IMR-90 (cell line): ENCODE results near the gene PTPN13. TPM values are rescaled to one million over a fixed set of nuclear protein-coding genes. Genes with fewer than 3 reads are reported as not detected.

ENCODE experiments used
- ATAC-seq: fragments of 200-7000 bp; cut with Tn5 transposase; 2 replicates; pipeline ENCODE4 v1.9.1; 2020; ENCODE audit warnings: low read depth, mild to moderate bottlenecking, moderate library complexity
- BruUV-seq: library from RNA; stranded (reverse); fragments of 400-500 nt; replicated peaks from 2 replicates; lab custom pipeline; 2021; lab: Mats Ljungman, UMichigan
- CTCF ChIA-PET: fragments of 300-600 bp; formaldehyde crosslinking; extraction: SDS; loops from one replicate; lab custom pipeline; 2021; ENCODE audit warnings: antibody characterized with exemption; lab: Yijun Ruan, JAX
- POLR2A ChIA-PET: fragments of 300-600 bp; sonication (Branson Sonifier 250); formaldehyde crosslinking; loops from one replicate; lab custom pipeline; 2022; ENCODE audit warnings: antibody characterized with exemption; ENCODE audit not compliant: unreplicated experiment; lab: Charles Lee
- DNase-seq: peaks from one replicate; pipeline ENCODE4 v3.0.0; 2013
- H2AFZ ChIP-seq: replicated peaks from 2 replicates; pipeline ENCODE3; 2013; ENCODE audit warnings: low read length, mild to moderate bottlenecking; ENCODE audit not compliant: poor library complexity
- H2AK5ac ChIP-seq: 2 replicates; pipeline ENCODE4 v1.6.1; 2013; ENCODE audit warnings: low read depth, low read length, inconsistent platforms
- H2AK9ac ChIP-seq: replicated peaks from 2 replicates; pipeline ENCODE3; 2013; ENCODE audit warnings: mild to moderate bottlenecking, low read depth, low read length, moderate library complexity; ENCODE audit not compliant: poor library complexity
- H2BK120ac ChIP-seq: 2 replicates; pipeline ENCODE4 v1.6.1; 2013; ENCODE audit warnings: low read depth, low read length, inconsistent platforms
- H2BK15ac ChIP-seq: 3 replicates; pipeline ENCODE4 v1.6.1; 2013; ENCODE audit warnings: low read depth, low read length, inconsistent platforms
- H2BK20ac ChIP-seq: 2 replicates; pipeline ENCODE4 v1.6.1; 2013; ENCODE audit warnings: low read depth, mild to moderate bottlenecking, inconsistent platforms, low read length, moderate library complexity
- H2BK5ac ChIP-seq: 2 replicates; pipeline ENCODE4 v1.6.1; 2013; ENCODE audit warnings: mild to moderate bottlenecking, low read depth, low read length, inconsistent platforms; ENCODE audit not compliant: poor library complexity, severe bottlenecking
- H3K14ac ChIP-seq: replicated peaks from 2 replicates; pipeline ENCODE4 v1.6.1; 2013; ENCODE audit warnings: low read depth, low read length, inconsistent platforms
- H3K18ac ChIP-seq: 2 replicates; pipeline ENCODE4 v1.6.1; 2013; ENCODE audit warnings: low read depth, low read length, control low read depth
- H3K23ac ChIP-seq: 2 replicates; pipeline ENCODE4 v1.6.1; 2013; ENCODE audit warnings: low read depth, low read length, inconsistent platforms
- H3K27ac ChIP-seq: 2 replicates; pipeline ENCODE4 v1.5.1; 2013; ENCODE audit warnings: mild to moderate bottlenecking, control low read depth, low read length; ENCODE audit not compliant: insufficient read depth
- H3K27me3 ChIP-seq: 2 replicates; pipeline ENCODE4 v1.6.1; 2013; ENCODE audit warnings: low read length; ENCODE audit not compliant: control insufficient read depth, insufficient read depth
- H3K36me3 ChIP-seq: 2 replicates; pipeline ENCODE4 v1.6.1; 2013; ENCODE audit warnings: low read length, mixed read lengths; ENCODE audit not compliant: control insufficient read depth, insufficient read depth
- H3K4ac ChIP-seq: 2 replicates; pipeline ENCODE4 v1.6.1; 2013; ENCODE audit warnings: low read depth, low read length, inconsistent platforms
- H3K4me1 ChIP-seq: 2 replicates; pipeline ENCODE4 v1.6.1; 2013; ENCODE audit warnings: low read length, mixed read lengths; ENCODE audit not compliant: control insufficient read depth, insufficient read depth
- H3K4me2 ChIP-seq: 2 replicates; pipeline ENCODE4 v1.6.1; 2013; ENCODE audit warnings: low read depth, mild to moderate bottlenecking, control low read depth, low read length, moderate library complexity
- H3K4me3 ChIP-seq: 2 replicates; pipeline ENCODE4 v1.5.1; 2013; ENCODE audit warnings: low read depth, mild to moderate bottlenecking, control low read depth, low read length, moderate library complexity; ENCODE audit not compliant: insufficient read depth
- H3K56ac ChIP-seq: 2 replicates; pipeline ENCODE4 v1.6.1; 2013; ENCODE audit warnings: low read length, inconsistent platforms; ENCODE audit not compliant: insufficient read depth; ENCODE audit errors: extremely low read depth
- H3K79me1 ChIP-seq, 2 experiments: 2 replicates each; pipeline ENCODE4 v1.6.1; 2013; ENCODE audit warnings: low read length in 2 of 2, inconsistent platforms in 1 of 2, low read depth in 1 of 2
- H3K9ac ChIP-seq: 2 replicates; pipeline ENCODE4 v1.6.1; 2013; ENCODE audit warnings: low read depth, low read length, control low read depth
- H3K9me1 ChIP-seq: 2 replicates; pipeline ENCODE4 v1.6.1; 2013; ENCODE audit warnings: low read length, inconsistent platforms; ENCODE audit not compliant: insufficient read depth
- H3K9me3 ChIP-seq: 2 replicates; pipeline ENCODE4 v1.6.1; 2013; ENCODE audit warnings: low read length; ENCODE audit not compliant: control insufficient read depth, insufficient read depth
- H4K20me1 ChIP-seq: 2 replicates; pipeline ENCODE4 v1.6.1; 2013; ENCODE audit warnings: low read length, inconsistent platforms; ENCODE audit not compliant: insufficient read depth
- H4K5ac ChIP-seq: 2 replicates; pipeline ENCODE4 v1.6.1; 2013; ENCODE audit warnings: mild to moderate bottlenecking, low read depth, low read length, control low read depth
- H4K8ac ChIP-seq, 2 experiments: 2 replicates each; pipeline ENCODE4 v1.6.1; 2013; ENCODE audit warnings: low read depth in 2 of 2, low read length in 2 of 2, control low read depth in 1 of 2, inconsistent platforms in 1 of 2
- H4K91ac ChIP-seq: 2 replicates; pipeline ENCODE4 v1.6.1; 2013; ENCODE audit warnings: low read depth, low read length, inconsistent platforms; ENCODE audit not compliant: insufficient read depth
- BHLHE40 ChIP-seq: fragments of 150-350 bp; IDR thresholded peaks from 2 replicates; pipeline ENCODE4 v1.6.1; 2016; ENCODE audit warnings: mild to moderate bottlenecking, low read depth, low read length
- CEBPB ChIP-seq: IDR thresholded peaks from 2 replicates; pipeline ENCODE4 v1.6.1; 2012; ENCODE audit warnings: low read depth, low read length, improper control_type of control experiment
- CHD1 ChIP-seq: IDR thresholded peaks from 2 replicates; pipeline ENCODE4 v1.6.1; 2012; ENCODE audit warnings: low read depth, low read length, improper control_type of control experiment
- CTCF ChIP-seq: conservative IDR thresholded peaks from 2 replicates; pipeline ENCODE4 v1.5.1; 2012; ENCODE audit warnings: mild to moderate bottlenecking, low read depth, low read length, improper control_type of control experiment
- ELK1 ChIP-seq: fragments of 150-350 bp; IDR thresholded peaks from 2 replicates; pipeline ENCODE4 v1.6.1; 2016; ENCODE audit warnings: low read depth, mild to moderate bottlenecking, low read length, moderate library complexity, borderline replicate concordance
- FOS ChIP-seq: fragments of 150-350 bp; IDR thresholded peaks from 2 replicates; pipeline ENCODE4 v1.6.1; 2016; ENCODE audit warnings: low read depth, low read length
- MAFK ChIP-seq: IDR thresholded peaks from 2 replicates; pipeline ENCODE4 v1.6.1; 2012; ENCODE audit warnings: low read depth, low read length, improper control_type of control experiment
- MAZ ChIP-seq: IDR thresholded peaks from 2 replicates; pipeline ENCODE4 v1.6.1; 2012; ENCODE audit warnings: low read depth, mild to moderate bottlenecking, low read length, improper control_type of control experiment, moderate library complexity, borderline replicate concordance
- MXI1 ChIP-seq: IDR thresholded peaks from 2 replicates; pipeline ENCODE4 v1.6.1; 2012; ENCODE audit warnings: low read depth, mild to moderate bottlenecking, low read length, moderate library complexity, borderline replicate concordance
- NFE2L2 ChIP-seq: fragments of 150-350 bp; IDR thresholded peaks from 2 replicates; pipeline ENCODE4 v1.6.1; 2016; ENCODE audit warnings: low read depth, mild to moderate bottlenecking, low read length
- POLR2A ChIP-seq: IDR thresholded peaks from 2 replicates; pipeline ENCODE4 v1.6.1; 2012; ENCODE audit warnings: mild to moderate bottlenecking, low read depth, low read length
- RAD21 ChIP-seq: IDR thresholded peaks from 2 replicates; pipeline ENCODE4 v1.6.1; 2012; ENCODE audit warnings: low read length, improper control_type of control experiment
- RCOR1 ChIP-seq: IDR thresholded peaks from 2 replicates; pipeline ENCODE4 v1.6.1; 2012; ENCODE audit warnings: mild to moderate bottlenecking, low read length, improper control_type of control experiment; ENCODE audit not compliant: insufficient replicate concordance
- RFX5 ChIP-seq: IDR thresholded peaks from 2 replicates; pipeline ENCODE4 v1.8.0; 2012; ENCODE audit warnings: low read depth, mild to moderate bottlenecking, low read length, moderate library complexity
- SMC3 ChIP-seq: fragments of 150-350 bp; IDR thresholded peaks from 2 replicates; pipeline ENCODE4 v1.6.1; 2016; ENCODE audit warnings: low read depth, mild to moderate bottlenecking, antibody characterized with exemption, low read length, moderate library complexity
- USF2 ChIP-seq: fragments of 150-350 bp; IDR thresholded peaks from 2 replicates; pipeline ENCODE4 v1.6.1; 2017; ENCODE audit warnings: mild to moderate bottlenecking, antibody characterized with exemption, low read length, low read depth
- WGBS, 2 experiments: methylation state at CpG; one replicate each; pipeline versions ENCODE4 v1.1.5 to v1.1.7; 2013; ENCODE audit warnings: missing lambda C conversion rate in 2 of 2; ENCODE audit not compliant: insufficient read length in 1 of 2; ENCODE audit errors: extremely low coverage in 2 of 2; 5-methylcytosine and 5-hydroxymethylcytosine counted together
- dilution Hi-C: fragments of 300-500 bp; cut with HindIII; formaldehyde crosslinking; loops from one replicate; pipeline ENCODE4 v1.14.3; 2018; ENCODE audit warnings: low sequenced_read_pairs; ENCODE audit not compliant: unreplicated experiment
- in situ Hi-C: fragments of 300-500 bp; cut with MboI; formaldehyde crosslinking; loops from 3 replicates; pipeline ENCODE4 v1.14.3; 2019; ENCODE audit warnings: low sequenced_read_pairs, inconsistent platforms, mixed read lengths
- intact Hi-C: fragments of 100-400 bp; cut with micrococcal nuclease; formaldehyde crosslinking; loops from 2 replicates; pipeline ENCODE4 v1.10.0; 2022
- polyA plus RNA-seq, 3 experiments: library from polyadenylated mRNA; depleted of rRNA; stranded (reverse); fragments of >200 nt; gene quantifications; 2 replicates each; pipeline ENCODE4 v1.2.3, GENCODE V29; 2012; ENCODE audit warnings: low replicate concordance in 1 of 3
- total RNA-seq: library from RNA; depleted of rRNA; stranded (reverse); fragments of >200 nt; gene quantifications from 2 replicates; pipeline ENCODE4 v1.2.3, GENCODE V29; 2012

PTPN13 gene
- total and polyA plus RNA-seq, 2 of the 4 experiments (the other 2 are of a cell fraction), result 7.7 to 29.0 TPM

GRCh38 chr4:86730310-86730709 is 136.2 kb downstream of the PTPN13 start:
- Histone ChIP-seq H2AK5ac (no peak overlapping the region), H2BK20ac (no peak overlapping the region), H3K9me3 (no peaks in the 10 kb centered on the region), H2AFZ (no peak overlapping the region), H3K4me1 (no peaks in the 10 kb centered on the region), H3K79me1 (no peaks in the 10 kb centered on the region), H2BK15ac (no peak overlapping the region), H4K91ac (no peak overlapping the region), H3K4me3 (no peak overlapping the region), H3K23ac (no peak overlapping the region), H3K4ac (no peak overlapping the region), H3K18ac (no peak overlapping the region), H4K8ac (no peak overlapping the region), H4K20me1 (no peaks in the 10 kb centered on the region), H3K27me3 (no peaks in the 10 kb centered on the region), H3K27ac (no peak overlapping the region), H4K5ac (no peak overlapping the region), H3K9me1 (no peaks in the 10 kb centered on the region), H3K56ac (no peak overlapping the region), H3K36me3 (peaks cover 3% of the 10 kb centered on the region; the same call in 1 of the 2 replicates), H3K14ac (no peak overlapping the region), H2BK5ac (no peak overlapping the region), H3K9ac (no peak overlapping the region), H2AK9ac (no peak overlapping the region), H2BK120ac (no peak overlapping the region), H3K4me2 (no peak overlapping the region)
- POLR2A ChIA-PET, result no interaction called here
- intact Hi-C loops, result no loop called here
- no TSS peak for BruUV-seq
- 49% methylated on average over 4 of the region's 10 CpGs; no CpG with 5 or more reads in 1 of the 2 experiments for WGBS, 2 experiments
- ATAC-seq, result no peak
- no peak for TF ChIP-seq CTCF
- TF ChIP-seq ELK1, result no peak
- TF ChIP-seq CEBPB, result no peak
- TF ChIP-seq FOS, result no peak
- no peak for TF ChIP-seq BHLHE40
- no peak for TF ChIP-seq RFX5
- no peak for TF ChIP-seq MAZ
- TF ChIP-seq RAD21, result no peak
- TF ChIP-seq CHD1, result no peak
- no peak for TF ChIP-seq MXI1
- TF ChIP-seq SMC3, result no peak
- TF ChIP-seq MAFK, result no peak
- no peak for TF ChIP-seq NFE2L2
- TF ChIP-seq POLR2A, result no peak
- TF ChIP-seq USF2, result no peak
- TF ChIP-seq RCOR1, result no peak
- dilution Hi-C loops, result no loop called here
- in situ Hi-C loops, result no loop called here
- no peak for DNase-seq
- CTCF ChIA-PET, result no interaction called here
